8988T (cell line): ENCODE data around the gene MROH7.

Experiments
- DNase-seq: peaks from one replicate; pipeline ENCODE4 v3.0.0; 2011

MROH7 gene

DNA sequence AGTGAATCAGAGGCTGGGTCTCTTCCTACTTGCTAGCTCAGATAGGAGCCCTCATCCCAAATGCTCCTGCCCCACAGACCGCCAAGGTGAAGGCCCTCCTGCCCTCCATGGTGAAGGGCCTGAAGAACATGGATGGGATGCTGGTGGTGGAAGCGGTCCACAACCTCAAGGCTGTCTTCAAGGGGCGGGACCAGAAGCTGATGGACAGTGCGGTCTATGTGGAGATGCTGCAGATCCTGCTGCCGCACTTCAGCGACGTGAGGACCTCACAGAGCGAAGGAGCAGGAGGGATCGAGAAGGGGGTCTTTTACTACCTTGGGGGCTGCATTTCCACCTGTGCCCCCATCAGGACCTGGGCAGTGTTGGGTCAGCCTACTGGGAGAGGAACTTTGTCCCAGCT is 59.5 kb downstream of the MROH7 start:
- DNase-seq, result no peak

DNA sequence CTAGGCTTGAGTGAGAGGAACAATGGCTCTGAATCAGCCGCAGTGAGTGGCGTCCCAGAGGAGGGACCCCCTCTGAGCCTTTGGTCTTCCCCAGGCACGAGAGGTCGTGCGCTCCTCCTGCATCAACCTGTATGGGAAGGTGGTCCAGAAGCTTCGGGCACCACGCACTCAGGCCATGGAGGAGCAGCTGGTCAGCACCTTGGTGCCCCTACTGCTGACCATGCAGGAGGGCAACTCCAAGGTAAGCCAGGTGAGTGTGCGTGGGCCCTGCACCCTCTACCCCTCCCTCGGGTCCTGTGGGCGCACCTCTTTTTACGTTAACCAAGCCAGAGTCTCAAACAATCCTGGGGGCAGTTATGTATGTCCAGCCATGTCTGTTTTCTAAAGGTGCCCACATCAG is 60.4 kb downstream of the MROH7 start:
- DNase-seq, result no peak

DNA sequence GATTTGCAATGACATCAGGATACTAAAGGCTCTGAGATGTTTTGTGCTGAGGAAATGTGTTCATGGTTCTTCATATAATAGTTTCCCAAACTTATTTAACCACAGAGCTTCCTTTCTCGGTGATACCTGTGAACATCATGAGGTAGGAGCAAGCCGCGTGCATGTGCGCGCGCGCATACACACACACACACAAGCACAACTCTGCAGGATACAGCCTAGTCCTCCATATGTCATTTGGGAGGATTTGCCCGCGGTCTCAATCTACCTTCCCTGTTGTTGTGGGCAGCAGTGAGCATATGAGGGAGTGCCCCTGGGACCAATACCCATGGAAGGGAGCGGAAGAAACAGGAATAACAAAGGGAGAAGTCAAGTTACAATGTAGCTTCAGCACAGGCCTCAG is 61.9 kb downstream of the MROH7 start:
- no peak for DNase-seq

DNA sequence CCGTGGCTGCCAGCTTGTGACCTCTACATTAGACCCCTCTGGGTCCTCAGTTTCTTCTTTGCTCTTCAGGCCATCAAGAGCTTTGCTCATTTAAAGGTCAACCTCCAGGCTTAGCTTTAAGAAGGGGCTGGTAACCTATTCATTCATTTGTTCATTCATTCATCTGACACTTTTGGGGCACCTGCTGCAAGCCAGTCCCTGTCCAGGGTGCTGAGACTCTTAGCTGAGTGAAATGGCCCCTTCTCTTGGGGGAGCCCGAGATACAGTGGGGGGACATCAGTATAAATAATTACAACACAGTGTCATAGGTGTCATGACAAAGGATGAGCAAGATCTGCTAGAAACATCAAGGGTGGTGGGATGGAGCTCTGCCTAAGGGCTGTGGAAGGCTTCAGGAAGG is 63.6 kb downstream of the MROH7 start:
- no peak for DNase-seq

DNA sequence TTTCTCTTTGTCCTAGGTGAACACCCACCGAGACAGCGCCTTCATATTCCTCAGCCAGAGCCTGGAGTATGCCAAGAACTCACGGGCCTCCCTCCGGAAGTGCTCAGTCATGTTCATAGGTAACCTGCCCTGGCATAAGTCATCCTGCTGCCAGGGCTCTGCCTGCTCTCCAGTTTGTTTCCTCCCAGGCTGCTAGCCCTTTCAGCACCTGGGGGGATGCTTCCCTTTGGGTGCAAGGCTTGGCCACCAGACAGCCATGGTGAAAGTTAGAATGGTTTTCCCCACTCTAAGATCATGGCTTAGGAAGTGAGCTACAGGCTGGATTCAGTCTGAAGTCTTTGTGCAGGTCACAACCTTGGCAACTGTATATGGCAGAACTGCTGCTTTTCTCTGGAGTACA is 64.8 kb downstream of the MROH7 start:
- no peak for DNase-seq

DNA sequence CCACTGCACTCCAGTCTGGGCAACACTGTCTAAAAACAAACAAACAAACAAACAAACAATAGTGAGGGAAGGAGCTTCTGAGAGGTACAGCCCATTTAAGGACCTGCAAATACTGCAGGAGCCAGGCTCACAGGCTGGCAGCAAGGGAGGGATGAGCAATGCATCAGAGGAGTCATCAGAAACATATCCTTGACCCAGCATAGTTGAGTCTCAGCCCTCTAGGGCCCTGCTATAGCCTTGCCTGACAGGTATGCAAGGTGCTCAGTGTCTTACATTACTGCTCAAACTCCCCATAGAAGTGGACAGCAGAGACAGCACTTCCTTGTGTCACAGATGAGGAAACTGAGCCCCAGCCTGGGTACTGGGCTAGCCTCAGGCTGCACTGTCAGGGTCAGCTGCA is 66.8 kb downstream of the MROH7 start:
- no peak for DNase-seq

DNA sequence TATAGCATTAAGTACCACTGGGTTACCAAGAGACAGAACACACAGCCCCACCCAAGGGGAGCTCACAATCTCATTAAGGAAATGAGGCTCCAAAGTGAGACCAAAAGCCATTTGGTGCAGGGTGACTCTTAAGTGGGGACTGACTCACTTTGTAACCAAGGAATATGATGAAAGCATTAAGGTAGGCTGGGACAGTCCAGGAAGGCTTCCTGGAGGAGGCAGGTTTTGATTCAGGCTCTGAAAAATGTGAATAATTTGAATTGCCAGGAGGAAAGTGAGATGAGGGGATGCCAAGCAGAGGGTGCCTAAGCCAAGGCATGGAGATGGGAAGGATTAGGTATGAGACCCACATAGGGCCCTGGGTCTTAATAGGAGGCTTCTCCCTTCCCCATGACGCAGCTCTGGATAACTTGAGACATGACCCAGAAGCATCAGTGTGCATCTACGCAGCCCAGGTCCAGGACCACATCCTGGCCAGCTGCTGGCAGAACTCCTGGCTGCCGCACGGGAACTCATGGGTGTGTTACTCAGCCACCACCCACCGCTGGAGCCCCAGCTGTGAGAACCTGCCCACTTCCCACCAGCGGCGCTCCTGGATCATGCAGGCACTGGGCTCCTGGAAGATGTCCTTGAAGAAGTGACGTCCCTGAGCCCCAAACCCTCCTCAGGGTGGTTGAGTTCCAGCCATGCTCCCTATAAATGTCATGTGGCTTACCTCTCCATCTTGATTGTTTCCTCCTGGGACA is 68.1 kb downstream of the MROH7 start:
- no peak for DNase-seq

DNA sequence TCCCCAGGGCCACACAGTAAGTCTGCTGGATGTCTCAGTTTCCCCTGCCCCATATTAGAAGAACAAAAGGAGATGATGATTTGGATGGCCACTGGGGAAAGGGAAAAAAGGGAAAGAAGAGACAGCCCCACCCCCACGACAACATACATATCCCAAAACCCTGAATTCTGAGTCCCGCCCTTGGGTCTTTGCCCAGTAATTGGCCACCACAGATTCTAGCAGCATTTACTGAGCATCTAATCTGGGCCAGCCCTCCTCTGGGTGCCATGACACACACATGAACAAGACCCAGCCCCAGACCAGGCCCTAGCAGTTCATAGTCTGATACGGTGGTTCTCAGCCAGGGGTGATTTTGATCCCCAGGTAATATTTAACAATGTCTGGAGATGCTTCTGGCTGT is 68.8 kb downstream of the MROH7 start:
- DNase-seq, result no peak

DNA sequence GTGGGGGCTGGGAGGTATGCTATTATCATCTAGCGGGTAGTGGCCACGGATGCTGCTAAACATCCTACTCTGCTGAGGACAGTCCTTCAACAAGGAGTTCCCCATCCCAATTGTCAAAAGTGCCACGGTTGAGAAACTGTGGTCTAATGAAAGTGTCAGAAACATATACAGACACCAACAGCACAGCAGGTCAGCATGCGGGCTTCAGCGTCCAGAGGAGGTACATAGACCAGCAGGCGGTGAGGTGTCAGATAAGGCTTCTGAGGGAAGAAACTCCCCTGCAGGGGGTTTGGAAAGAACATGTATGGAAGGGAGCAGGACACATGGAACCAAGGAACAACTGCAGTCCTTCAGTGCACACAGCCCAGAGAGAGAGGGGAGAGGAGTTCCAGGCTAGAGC is 69.3 kb downstream of the MROH7 start:
- DNase-seq, result no peak

DNA sequence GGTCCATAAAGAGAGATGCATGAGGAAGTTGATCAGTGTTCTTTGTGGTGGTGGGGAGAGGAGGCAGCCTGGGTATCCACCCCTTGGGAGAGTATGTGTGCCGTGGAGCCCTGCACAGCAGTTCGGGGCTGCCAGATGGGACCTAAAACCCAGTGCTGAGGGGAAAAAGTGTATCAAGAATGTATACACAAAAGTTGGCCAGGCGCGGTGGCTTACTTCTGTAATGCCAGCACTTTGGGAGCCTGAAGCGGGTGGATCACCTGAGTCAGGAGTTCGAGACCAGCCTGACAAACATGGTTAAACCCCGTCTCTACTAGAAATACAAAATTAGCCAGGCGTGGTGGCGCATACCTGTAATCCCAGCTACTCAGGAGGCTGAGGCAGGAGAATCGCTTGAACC is 70.0 kb downstream of the MROH7 start:
- no peak for DNase-seq

DNA sequence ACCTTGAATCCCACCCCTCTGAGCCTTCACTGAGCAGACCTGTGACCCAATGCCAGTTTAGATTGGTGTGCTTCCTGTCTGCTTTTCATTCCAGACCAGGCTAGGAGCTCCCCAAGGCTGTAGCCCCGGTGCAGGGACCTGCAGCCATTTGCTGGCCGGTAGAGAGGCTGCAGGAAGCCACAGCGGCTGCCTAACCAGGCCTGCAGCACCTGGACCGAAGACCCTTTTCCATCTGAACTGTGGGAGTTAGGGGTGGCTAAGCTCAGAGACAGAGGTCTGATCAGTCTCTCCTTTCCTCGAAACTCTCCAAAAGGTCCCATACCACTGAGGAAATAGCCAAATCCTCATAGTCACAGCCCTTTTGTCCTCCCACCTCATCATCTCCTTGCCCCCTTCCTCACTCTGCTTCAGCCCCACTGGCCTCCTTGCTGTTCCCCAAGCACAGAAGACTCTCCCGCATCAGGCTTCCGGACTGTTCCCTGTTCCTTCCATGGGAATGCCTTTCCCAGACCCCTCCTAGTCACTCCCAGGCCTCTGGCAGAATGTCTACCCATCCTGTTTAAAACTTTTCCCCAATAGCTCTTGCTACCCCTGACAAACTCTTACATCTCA is 73.4 kb downstream of the MROH7 start:
- no peak for DNase-seq

DNA sequence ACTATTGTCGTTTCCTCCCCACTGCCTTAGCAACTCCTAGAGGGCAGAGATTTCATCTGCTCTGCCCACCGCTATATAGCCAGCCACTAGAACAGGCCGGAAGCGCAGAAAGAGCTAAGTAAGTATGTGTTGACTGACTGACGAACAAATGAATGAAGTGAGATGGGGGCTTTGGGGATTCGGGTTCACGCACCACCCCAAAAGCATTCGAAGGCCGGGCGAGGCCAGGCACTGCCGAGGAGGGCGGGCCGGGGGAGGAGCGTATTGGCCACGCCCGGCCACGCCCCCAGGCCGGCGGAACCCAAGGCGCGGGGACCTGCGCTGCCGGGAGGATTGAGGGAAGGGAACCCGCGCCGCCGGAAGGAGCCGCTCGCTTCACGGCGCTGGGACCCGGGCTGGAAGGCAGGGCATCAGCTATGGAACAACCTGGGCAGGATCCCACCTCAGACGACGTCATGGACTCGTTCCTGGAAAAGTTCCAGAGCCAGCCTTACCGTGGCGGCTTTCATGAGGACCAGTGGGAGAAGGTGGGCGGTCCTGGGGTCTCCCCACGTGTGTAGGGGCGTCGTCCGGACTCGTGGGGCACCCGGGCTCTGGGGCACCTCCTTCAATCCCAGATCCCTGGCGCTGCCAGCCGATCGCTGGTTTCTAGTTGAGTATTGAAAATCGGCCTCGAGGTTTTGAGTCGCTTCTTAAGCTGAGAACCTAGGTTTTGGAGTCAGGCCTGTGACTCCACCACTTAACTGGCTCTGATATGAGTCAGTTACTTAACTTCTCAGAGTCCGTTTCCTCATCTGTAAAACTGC is 74.1 kb downstream of the MROH7 start, which contains the start of gene TTC4:
Gene TTC4 (plus strand): TSS at position 369 of the 806 bp plus-strand sequence. CDS start 48 bp downstream, at position 417.
- DNase-seq, result peak; percentile 71

DNA sequence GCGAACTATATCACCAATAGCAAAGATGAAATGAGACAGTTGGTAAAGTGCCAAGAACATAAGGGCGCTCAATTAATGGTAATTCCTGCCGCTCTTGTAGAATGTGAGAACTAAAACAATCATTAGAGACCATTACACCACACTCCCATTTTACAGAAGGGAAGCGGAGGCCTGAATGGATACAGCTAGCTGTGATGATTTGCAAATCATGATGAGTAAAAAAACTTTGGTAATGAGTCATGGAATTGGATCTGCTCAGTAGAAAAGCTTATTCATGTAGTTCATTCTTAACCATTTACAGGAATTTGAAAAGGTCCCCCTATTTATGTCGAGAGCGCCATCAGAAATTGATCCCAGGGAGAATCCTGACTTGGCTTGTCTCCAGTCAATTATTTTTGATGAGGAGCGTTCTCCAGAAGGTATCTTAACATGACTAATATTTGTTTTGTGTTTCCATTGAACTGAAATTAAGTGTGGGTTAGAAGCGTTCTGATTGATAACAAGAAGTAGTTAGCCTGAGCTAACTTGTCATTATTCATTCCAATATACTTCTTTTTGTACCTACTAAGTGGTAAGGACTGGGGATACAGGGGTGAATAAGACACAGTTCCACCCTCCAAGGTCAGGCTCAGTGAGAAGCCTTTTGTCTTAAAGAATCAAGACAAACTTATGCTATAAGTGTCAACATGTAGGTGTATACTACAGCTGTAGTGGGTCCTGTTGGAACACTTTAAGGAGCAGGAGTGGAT is 74.9 kb downstream of the MROH7 start:
- no peak for DNase-seq

DNA sequence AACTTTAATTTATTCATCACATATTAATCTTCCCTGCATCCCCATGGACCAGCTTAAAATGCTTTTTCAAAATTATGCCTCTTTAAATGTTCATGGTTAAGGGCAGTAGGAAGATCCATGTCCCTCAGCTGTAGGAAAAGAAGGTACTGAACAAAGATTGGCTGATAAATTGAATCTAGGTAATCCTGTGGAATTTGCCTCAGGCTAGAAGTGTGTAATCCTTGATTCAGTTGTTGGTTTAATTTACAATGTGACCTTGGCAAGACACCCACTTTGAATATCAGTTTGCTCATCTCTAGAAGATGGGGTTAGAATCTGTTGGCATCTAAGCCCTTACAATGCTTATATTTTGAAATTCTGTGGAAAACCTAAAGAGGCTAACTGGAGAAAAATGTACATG is 80.1 kb downstream of the MROH7 start:
- DNase-seq, result no peak

DNA sequence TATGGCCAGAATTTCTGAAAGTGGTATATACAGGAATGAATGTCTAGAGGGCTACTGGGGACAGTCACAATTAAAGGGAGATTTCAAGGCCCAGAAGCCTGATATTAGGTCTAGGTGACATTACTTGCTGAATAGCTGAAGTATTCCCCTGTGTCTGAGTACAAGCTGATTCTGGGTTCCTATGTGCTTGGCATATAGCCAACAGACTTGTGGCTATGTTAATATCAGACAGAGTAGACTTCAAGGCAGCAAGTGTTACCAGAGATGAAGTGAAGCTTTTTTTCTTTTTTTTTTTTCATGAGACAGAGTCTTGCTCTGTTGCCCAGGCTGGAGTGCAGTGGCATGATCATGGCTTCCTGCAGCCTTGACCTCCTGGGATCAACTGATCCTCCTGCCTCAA is 82.4 kb downstream of the MROH7 start:
- no peak for DNase-seq

DNA sequence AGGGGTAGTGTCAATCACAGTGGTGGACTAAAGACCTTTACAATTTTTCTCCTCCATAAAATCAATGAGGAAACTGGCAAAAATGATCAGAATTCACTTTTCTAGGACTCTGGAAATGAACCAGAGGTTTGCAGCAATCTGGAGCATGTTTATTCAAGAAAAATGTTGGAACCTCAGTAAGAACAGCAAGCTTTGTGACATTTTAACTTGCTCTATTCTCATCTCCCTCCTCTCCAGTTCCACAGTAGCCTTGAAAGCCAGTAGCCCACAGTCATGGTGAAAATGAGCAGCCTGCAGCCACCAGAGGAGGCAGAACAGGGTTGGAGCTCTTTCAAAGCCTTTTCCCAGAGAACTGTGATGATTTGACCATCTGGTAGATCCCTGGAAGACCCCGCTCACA is 83.2 kb downstream of the MROH7 start:
- DNase-seq, result no peak

DNA sequence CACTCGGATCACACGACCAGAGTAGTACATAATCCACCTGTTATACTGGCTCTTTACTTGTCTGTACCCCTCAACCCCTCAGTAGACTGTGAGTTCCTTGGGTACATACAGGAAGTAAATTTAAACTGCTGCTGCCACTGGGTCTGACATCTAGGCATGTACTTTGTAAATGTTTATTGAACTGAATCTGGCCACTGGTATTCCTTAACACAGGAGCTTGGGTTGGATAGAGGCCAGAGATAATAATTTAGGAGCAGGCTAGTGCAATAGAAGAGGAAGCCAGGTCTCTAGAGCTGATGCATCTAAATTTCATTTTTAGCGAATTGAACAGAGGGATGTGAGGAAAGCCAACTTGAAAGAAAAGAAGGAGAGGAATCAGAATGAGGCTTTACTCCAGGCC is 86.4 kb downstream of the MROH7 start:
- DNase-seq, result no peak

DNA sequence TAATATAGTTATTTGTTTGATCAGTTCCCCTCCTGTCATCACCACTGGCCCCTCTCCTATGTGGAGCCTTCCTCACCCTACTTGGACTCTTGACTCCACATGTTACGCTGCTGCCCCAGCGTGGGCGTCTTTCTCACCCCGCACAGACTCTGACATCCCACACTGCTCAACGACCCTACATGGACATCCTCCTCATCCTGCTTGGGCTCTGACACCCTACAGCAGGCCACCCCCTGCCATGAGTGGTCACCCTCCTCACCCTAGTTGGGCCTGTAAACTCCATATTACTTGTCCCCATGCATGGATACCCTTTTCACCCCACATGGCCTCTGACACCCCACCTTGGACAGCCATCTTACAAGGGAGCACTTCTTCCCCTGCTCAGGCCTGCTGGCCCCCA is 95.1 kb downstream of the MROH7 start:
- no peak for DNase-seq

DNA sequence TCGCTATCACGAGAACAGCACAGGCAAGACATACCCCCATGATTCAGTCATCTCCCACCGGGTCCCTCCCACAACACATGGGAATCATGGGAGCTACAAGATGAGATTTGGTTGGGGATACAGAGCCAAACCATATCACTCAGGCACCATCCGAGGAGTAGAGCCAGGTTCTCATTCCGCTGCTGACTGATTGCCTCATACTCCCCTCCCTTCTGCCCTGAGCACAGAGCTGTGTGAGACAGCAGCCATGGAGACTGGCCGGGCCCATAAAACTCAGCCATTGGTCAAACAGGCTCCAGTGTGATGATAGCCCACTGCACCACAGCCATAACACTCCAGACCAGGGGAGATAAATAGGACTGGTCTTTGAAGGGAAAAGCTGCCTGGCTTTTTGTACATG is 96.7 kb downstream of the MROH7 start:
- DNase-seq, result no peak

DNA sequence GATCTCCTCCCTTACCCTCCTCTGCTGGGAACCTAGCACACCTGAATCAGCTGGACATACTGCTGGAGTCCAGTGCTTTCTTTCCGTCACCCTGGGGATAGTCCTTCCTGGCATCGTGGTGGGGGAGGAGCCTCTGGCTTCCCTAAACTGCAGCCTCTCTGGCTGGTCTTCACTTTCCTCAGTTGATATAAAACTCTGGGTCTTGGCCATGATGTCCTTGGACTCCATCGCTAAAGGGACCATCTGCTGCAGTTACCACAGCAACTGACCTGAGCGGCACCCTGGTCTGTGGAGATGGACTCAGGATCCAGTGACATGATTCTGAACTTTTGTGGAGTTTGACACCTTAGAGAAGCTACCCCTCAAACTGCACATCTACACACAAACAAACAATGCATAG is 99.9 kb downstream of the MROH7 start:
- DNase-seq, result no peak

DNA sequence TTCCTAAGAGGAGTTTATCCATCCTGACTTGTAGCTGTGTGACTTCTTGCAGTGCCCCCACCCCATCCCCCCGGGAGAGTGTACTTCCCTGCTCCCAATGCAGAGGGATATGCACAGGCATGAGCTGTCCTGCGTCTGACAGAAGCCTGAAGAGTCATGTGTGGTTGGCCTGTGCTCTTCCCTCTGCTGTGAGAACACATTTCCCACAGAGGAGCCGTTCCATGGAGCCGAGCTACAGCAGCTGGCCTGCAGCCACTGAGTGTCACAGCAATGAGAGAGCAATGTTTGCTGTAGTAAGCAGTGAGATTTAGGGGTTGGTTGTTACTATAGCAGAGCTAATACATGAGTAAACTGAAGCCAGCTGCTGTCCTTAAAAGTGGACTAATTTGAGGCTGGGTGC is 100.7 kb downstream of the MROH7 start:
- DNase-seq, result no peak

DNA sequence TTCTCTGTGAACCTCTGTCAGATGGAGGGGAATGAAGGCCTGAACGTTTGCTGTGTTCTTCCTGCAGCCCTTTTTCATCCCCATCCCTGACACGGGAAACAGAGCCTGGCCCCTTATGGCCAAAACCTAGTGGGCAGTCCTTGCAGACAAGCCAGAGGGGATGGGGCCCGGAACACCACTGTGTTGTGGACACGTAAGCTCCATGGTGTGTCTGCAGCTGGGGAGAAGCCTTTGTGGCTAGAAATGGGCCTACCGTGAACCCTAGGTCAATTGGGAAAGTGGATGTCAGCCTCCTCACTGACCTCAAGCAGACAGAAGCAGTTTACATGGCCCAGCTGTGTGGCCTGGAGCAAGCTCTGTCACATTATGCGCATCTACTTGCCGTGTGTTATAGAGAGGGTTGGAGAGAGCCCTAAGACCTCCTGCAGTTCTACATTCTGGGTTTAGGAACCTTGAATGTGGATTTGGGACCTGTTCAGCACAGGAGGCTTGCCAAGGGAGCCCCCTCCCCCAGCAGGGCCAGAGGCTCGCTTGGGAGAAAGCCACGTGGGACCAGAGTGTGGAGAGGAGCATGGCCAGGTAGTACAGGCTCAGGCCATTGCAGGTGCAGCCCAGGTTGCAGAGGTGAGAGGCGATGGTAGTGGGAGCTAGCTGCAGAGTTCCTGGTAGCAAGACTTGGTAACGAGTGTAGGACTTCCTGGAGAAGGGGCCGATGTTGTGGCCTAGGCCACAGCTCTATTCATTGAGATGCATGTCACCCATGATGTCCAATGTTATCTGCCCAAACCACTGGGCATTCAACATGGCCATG is 102.0 kb downstream of the MROH7 start:
- DNase-seq, result no peak
